ENCODE results near the gene RELA. TPM values are rescaled to one million over a fixed set of nuclear protein-coding genes. Genes with fewer than 3 reads are reported as not detected.
A peak's percentile ranks its signal among the peaks of the same experiment; 100 is the strongest.

The RELA gene
- total RNA-seq, 1 experiment from 2014 or later = 76.4 TPM

DNA sequence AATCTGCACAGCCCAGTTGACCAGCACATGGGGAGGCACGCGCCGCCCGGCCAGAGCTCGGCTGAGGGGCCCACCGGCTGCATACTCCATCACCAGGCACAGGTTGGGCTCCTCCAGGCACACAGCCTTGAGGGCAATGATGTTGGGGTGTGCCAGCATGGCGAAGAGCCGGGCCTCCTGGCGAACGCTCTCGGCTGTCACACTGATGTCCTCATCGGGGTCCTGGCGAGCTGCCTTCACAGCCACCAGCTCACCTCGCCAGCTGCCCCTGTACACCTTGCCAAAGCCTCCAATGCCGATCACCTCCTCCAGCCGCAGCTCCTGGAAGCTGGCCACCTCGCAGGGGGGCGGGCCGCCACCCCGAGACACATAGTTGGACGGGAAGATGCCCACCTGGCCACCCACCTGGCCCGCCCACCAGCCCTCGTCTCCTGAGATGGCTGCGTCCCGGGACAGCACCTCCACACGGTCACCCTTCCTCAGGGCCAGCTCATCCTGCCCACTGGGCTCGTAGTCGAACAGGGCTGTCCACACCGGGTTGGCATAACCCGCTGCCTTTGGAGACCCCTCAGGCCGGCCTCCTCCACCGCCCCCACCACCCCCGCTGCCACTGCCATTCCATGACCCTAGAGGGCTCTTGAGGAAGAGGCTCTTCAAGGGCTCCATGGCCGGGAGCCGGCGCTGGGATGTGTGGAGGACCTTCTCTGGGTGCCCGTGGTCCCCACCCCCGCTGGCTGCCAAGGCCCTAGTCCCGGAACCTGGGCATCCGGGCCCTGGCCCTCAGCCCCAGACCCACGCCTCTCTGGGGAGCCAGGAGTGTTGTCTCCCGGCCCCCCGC is 49.4 kb downstream of the RELA start:
- Mint-ChIP-seq H3K4me3 (ENCODE audit: low read depth, unreplicated experiment) (peak overlapping the region; percentile 93), H3K27ac (ENCODE audit: unreplicated experiment) (peak overlapping the region; percentile 95), H3K4me1 (ENCODE audit: low read depth, unreplicated experiment) (peaks cover 46% of the 10 kb centered on the region), H3K9me3 (ENCODE audit: low read depth, unreplicated experiment) (no peaks in the 10 kb centered on the region), H3K27me3 (ENCODE audit: unreplicated experiment) (no peaks in the 10 kb centered on the region), H3K36me3 (ENCODE audit: insufficient read depth, unreplicated experiment) (peaks cover 86% of the 10 kb centered on the region)
- TF ChIP-seq, protein P1, sequence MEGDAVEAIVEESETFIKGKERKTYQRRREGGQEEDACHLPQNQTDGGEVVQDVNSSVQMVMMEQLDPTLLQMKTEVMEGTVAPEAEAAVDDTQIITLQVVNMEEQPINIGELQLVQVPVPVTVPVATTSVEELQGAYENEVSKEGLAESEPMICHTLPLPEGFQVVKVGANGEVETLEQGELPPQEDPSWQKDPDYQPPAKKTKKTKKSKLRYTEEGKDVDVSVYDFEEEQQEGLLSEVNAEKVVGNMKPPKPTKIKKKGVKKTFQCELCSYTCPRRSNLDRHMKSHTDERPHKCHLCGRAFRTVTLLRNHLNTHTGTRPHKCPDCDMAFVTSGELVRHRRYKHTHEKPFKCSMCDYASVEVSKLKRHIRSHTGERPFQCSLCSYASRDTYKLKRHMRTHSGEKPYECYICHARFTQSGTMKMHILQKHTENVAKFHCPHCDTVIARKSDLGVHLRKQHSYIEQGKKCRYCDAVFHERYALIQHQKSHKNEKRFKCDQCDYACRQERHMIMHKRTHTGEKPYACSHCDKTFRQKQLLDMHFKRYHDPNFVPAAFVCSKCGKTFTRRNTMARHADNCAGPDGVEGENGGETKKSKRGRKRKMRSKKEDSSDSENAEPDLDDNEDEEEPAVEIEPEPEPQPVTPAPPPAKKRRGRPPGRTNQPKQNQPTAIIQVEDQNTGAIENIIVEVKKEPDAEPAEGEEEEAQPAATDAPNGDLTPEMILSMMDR (IDR thresholded peaks at IDR 0.05; ENCODE audit: unreplicated experiment) = no peak
- intact Hi-C loops (cut with micrococcal nuclease; ENCODE audit: unreplicated experiment) = no loop called here
- CTCF ChIA-PET = interaction anchor here (0.6 kb wide), 2 partner anchors 11 to 501 kb away, joined by 3 read pairs; partner anchors contain the start of gene TM7SF2
- no TSS peak for BruUV-seq (replicated peaks)
- peak; percentile 16 for DNase-seq

DNA sequence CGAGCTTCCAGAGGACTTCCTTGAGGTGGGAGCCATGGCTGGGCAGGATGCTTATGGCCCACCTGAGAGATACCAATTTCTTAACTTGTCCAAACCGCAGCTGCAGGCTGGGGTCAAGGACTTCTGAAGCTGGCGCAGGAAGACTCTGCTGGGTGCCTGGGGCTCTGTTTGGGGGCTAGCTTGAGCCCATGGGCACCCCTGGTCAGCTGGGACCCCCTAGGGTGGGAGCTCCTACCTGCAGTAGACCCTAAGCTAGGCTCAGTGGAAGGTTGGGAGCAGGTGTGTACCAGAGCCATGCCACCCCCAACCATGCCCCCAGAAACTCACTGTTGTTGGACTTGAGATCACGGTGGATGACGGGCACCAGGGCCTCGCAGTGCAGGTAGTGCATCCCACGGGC is 50.0 kb downstream of the RELA start:
- H3K36me3 Mint-ChIP-seq (ENCODE audit: insufficient read depth, unreplicated experiment) = peaks cover 83% of the 10 kb centered on the region
- peaks cover 46% of the 10 kb centered on the region for H3K4me1 Mint-ChIP-seq (ENCODE audit: low read depth, unreplicated experiment)
- TF ChIP-seq, protein P1 (IDR thresholded peaks at IDR 0.05; ENCODE audit: unreplicated experiment) = no peak
- peak overlapping the region; percentile 93 for H3K4me3 Mint-ChIP-seq (ENCODE audit: low read depth, unreplicated experiment)
- peak overlapping the region; percentile 95 for H3K27ac Mint-ChIP-seq (ENCODE audit: unreplicated experiment)
- H3K9me3 Mint-ChIP-seq (ENCODE audit: low read depth, unreplicated experiment) = no peaks in the 10 kb centered on the region
- no peaks in the 10 kb centered on the region for H3K27me3 Mint-ChIP-seq (ENCODE audit: unreplicated experiment)
- intact Hi-C loops (cut with micrococcal nuclease; ENCODE audit: unreplicated experiment) = no loop called here
- DNase-seq = no peak
- CTCF ChIA-PET = interaction anchor here (0.6 kb wide), 1 partner anchor 10 kb away, joined by 3 read pairs; no protein-coding TSS in a partner anchor
- BruUV-seq (replicated peaks) = no TSS peak

DNA sequence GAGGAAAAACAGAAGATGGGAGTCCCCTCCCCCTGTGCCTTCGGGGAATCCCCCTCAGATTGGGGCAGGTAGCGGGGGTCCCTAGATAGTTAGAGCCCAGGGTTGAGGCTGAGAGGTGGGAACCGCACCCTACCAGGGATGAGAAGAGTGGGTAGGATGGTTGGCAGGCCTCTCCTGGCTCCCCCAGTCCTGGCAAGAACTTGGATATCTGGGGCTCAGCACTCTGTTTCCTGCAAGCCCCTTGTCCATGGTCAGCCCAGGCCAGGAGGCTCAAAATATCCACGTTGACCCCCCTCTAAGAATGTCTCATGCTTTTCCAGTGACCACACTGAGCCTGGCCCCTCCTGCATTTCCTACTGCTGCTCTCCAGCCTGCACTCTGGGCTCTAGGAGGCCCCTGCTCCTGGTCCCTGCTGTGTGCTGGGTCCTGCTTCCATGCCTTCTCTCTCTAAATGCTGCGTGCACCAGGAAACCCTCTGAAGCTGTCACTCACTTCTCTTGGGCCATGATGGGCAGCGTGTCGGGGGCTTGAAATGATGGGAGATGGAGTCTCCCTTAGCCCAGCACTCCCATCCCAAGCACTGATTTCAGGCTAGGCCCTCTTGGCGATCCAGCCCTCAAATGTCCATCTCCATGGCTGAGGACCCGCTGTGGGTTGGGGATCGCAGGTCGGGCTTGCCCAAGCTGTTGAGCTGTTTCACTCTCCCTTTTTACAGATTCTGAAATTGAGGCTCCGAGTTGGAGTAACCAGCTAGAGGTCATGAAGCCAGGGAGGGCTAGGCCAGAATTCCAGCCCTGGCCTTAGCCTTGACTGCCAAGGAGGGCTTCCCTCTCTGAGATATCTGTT is 50.7 kb downstream of the RELA start:
- intact Hi-C loops (cut with micrococcal nuclease; ENCODE audit: unreplicated experiment) = no loop called here
- Mint-ChIP-seq H3K36me3 (ENCODE audit: insufficient read depth, unreplicated experiment) (peaks cover 82% of the 10 kb centered on the region), H3K27me3 (ENCODE audit: unreplicated experiment) (no peaks in the 10 kb centered on the region), H3K4me1 (ENCODE audit: low read depth, unreplicated experiment) (peaks cover 45% of the 10 kb centered on the region), H3K4me3 (ENCODE audit: low read depth, unreplicated experiment) (peak overlapping the region; percentile 93), H3K9me3 (ENCODE audit: low read depth, unreplicated experiment) (no peaks in the 10 kb centered on the region), H3K27ac (ENCODE audit: unreplicated experiment) (peak overlapping the region; percentile 19)
- no TSS peak for BruUV-seq (replicated peaks)
- CTCF ChIA-PET = interaction anchor here (0.6 kb wide), 1 partner anchor 9 kb away, joined by 3 read pairs; no protein-coding TSS in a partner anchor
- TF ChIP-seq, protein P1 (IDR thresholded peaks at IDR 0.05; ENCODE audit: unreplicated experiment) = no peak
- no peak for DNase-seq

DNA sequence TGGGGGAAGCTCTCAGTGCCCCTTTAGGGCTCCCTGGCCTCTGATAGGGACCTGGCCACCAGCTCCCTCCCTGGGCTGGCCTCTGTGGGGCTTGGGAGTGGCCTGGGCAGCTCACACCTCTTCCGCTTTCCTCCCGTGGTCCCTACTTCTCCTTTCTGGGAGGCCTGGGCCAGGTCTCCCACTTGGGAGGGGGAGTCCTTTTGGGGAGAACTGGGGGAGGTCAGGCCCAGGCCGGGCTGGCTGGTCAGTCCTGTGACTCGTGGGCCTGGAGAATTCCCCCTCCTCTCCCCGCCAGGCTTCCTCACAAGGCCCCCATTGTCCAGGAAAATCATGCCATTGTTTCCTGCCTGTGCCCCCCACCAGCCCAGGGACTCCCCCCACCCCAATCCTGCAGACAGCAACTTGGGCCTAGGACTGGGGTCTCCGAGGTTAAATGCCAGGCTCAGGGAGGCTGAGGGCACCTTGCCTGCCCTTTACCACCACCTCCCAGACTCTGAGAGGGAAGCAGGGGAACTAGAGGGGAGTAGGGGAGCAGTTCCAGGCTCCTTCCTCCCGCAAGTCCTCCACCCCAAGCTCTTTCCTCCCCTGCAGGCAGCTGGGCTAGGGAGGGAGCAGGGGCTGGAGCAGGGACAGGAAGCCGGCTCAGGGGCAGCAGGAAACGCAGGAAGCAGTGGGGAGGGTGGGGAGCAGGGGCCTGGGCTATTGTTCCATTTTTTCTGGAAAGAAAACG is 51.5 kb downstream of the RELA start:
- H3K27ac Mint-ChIP-seq (ENCODE audit: unreplicated experiment) = no peak overlapping the region

More for the DNA sequence above, 51.5 kb downstream of the RELA start:
- no TSS peak for BruUV-seq (replicated peaks)
- H3K4me1 Mint-ChIP-seq (ENCODE audit: low read depth, unreplicated experiment) = peaks cover 37% of the 10 kb centered on the region
- H3K27me3 Mint-ChIP-seq (ENCODE audit: unreplicated experiment) = no peaks in the 10 kb centered on the region
- intact Hi-C loops (cut with micrococcal nuclease; ENCODE audit: unreplicated experiment) = no loop called here
- no peak for DNase-seq
- no peak overlapping the region for H3K4me3 Mint-ChIP-seq (ENCODE audit: low read depth, unreplicated experiment)
- no peaks in the 10 kb centered on the region for H3K9me3 Mint-ChIP-seq (ENCODE audit: low read depth, unreplicated experiment)
- CTCF ChIA-PET = no interaction called here
- H3K36me3 Mint-ChIP-seq (ENCODE audit: insufficient read depth, unreplicated experiment) = peaks cover 80% of the 10 kb centered on the region
- TF ChIP-seq, protein P1 (IDR thresholded peaks at IDR 0.05; ENCODE audit: unreplicated experiment) = no peak
